AG09319 (cell line): ENCODE results near the gene DMAC2L.

ENCODE experiments used
- DNase-seq: peaks from one replicate; pipeline ENCODE4 v3.0.0-alpha.2; 2010; ENCODE audit warnings: low read depth; ENCODE audit errors: extremely low read depth
- TF ChIP-seq, protein P1 (sequence below): IDR thresholded peaks from 2 replicates; pipeline ENCODE4 v1.5.1; 2011; ENCODE audit warnings: low read depth, mild to moderate bottlenecking, inconsistent platforms, low read length, moderate library complexity

Gene DMAC2L

DNA sequence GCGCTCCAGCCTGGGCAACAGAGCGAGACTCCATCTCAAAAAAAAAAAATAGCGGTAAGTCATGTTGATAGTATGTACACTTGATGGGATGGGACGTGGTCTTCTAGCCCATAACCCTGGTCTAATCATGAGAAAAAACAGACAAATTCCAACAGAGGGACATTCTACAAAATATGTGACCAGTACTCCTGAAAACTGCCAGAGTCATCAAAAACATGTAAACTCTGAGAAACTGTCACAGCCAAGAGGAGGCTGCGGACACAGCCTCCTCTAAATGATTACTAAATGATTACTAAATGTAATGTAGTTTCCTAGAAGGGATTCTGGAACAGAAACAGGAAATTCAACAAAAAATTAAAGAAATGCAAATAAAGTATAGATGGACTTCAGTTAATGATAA lies 63.6 kb downstream of the DMAC2L start:
- TF ChIP-seq, protein P1, sequence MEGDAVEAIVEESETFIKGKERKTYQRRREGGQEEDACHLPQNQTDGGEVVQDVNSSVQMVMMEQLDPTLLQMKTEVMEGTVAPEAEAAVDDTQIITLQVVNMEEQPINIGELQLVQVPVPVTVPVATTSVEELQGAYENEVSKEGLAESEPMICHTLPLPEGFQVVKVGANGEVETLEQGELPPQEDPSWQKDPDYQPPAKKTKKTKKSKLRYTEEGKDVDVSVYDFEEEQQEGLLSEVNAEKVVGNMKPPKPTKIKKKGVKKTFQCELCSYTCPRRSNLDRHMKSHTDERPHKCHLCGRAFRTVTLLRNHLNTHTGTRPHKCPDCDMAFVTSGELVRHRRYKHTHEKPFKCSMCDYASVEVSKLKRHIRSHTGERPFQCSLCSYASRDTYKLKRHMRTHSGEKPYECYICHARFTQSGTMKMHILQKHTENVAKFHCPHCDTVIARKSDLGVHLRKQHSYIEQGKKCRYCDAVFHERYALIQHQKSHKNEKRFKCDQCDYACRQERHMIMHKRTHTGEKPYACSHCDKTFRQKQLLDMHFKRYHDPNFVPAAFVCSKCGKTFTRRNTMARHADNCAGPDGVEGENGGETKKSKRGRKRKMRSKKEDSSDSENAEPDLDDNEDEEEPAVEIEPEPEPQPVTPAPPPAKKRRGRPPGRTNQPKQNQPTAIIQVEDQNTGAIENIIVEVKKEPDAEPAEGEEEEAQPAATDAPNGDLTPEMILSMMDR: no peak
- DNase-seq: no peak
